OCI-LY3 (cell line): Measurements from ENCODE around the gene UNKL.

ENCODE experiments used
- CTCF ChIP-seq: fragments of 200-600, 300-600 bp; sonication (generic); IDR thresholded peaks from 2 replicates; pipeline ENCODE4 v1.5.1; 2014; ENCODE audit warnings: antibody characterized with exemption, low read length, low read depth
- EZH2phosphoT487 ChIP-seq: fragments of 200-600 bp; shearing (Covaris generic); IDR thresholded peaks from 2 replicates; pipeline ENCODE4 v1.6.1; 2018; ENCODE audit warnings: antibody characterized with exemption, mixed run types, low read depth

- TF ChIP-seq CTCF (no peak), EZH2phosphoT487 (no peak)
Observed at GRCh38 chr16:1430214-1430758, 15.8 kb upstream of the UNKL start.
